Measurements from ENCODE around the gene MTHFD2L. TPM values are rescaled to one million over a fixed set of nuclear protein-coding genes. Genes with fewer than 3 reads are reported as not detected.

Gene MTHFD2L
- total RNA-seq, 1 experiment from 2014 or later, result 34.0 TPM

- no peaks in the 10 kb centered on the region for H3K79me2 ChIP-seq (ENCODE audit: low read length)
- no peaks in the 10 kb centered on the region for H4K20me1 ChIP-seq (ENCODE audit: low read length)
- BruUV-seq (replicated peaks), result no TSS peak
- H3K9me2 ChIP-seq (replicated peaks; ENCODE audit: low read length), result no peaks in the 10 kb centered on the region
- CTCF ChIA-PET, result no interaction called here
- H3K9ac ChIP-seq (ENCODE audit: low read length), result no peak overlapping the region
- peaks cover 5% of the 10 kb centered on the region for H3K9me3 ChIP-seq (ENCODE audit: low read length)
- DNase-seq, result no peak
- no peaks in the 10 kb centered on the region for H3K27me3 ChIP-seq (ENCODE audit: low read length)
- POLR2A ChIA-PET (ENCODE audit: unreplicated experiment), result no interaction called here
- intact Hi-C loops (cut with micrococcal nuclease), result no loop called here
- H3K4me1 ChIP-seq (ENCODE audit: insufficient read depth, low read length), result no peaks in the 10 kb centered on the region
- H3F3A ChIP-seq (ENCODE audit: low read length, unreplicated experiment), result no peaks in the 10 kb centered on the region
- no peak overlapping the region for H3K27ac ChIP-seq (ENCODE audit: low read length)
- no peak for TF ChIP-seq CTCF (conservative IDR thresholded peaks at IDR 0.05; ENCODE audit: low read depth, low read length)
- no peak for TF ChIP-seq EZH2phosphoT487 (IDR thresholded peaks at IDR 0.05; ENCODE audit: borderline replicate concordance, low read length)
- no peak for TF ChIP-seq EZH2 (IDR thresholded peaks at IDR 0.05; ENCODE audit: low read length, unreplicated experiment)
- H3K4me2 ChIP-seq (ENCODE audit: low read length), result no peak overlapping the region
- no peak overlapping the region for H3K4me3 ChIP-seq (ENCODE audit: low read length)
- ATAC-seq, result no peak
- peaks cover 8% of the 10 kb centered on the region; the same call in 1 of the 2 replicates for H3K36me3 ChIP-seq (ENCODE audit: low read depth, low read length)
- no peak overlapping the region for H2AFZ ChIP-seq (ENCODE audit: low read length)
Measured at GRCh38 chr4:74252933-74253332, 95.0 kb downstream of the MTHFD2L start.

GRCh38 chr4:74254386-74254785 lies 96.5 kb downstream of the MTHFD2L start:
- ATAC-seq, result no peak
- no peak overlapping the region for H3K4me2 ChIP-seq (ENCODE audit: low read length)
- H3K27ac ChIP-seq (ENCODE audit: low read length), result no peak overlapping the region
- no peaks in the 10 kb centered on the region for H4K20me1 ChIP-seq (ENCODE audit: low read length)
- ChIA-PET POLR2A (ENCODE audit: unreplicated experiment) (no interaction called here), CTCF (no interaction called here)
- no peaks in the 10 kb centered on the region for H3F3A ChIP-seq (ENCODE audit: low read length, unreplicated experiment)
- TF ChIP-seq EZH2phosphoT487 (IDR thresholded peaks at IDR 0.05; ENCODE audit: borderline replicate concordance, low read length) (no peak), CTCF (conservative IDR thresholded peaks at IDR 0.05; ENCODE audit: low read depth, low read length) (no peak), EZH2 (IDR thresholded peaks at IDR 0.05; ENCODE audit: low read length, unreplicated experiment) (no peak)
- peaks cover 8% of the 10 kb centered on the region; the same call in 1 of the 2 replicates for H3K36me3 ChIP-seq (ENCODE audit: low read depth, low read length)
- no TSS peak for BruUV-seq (replicated peaks)
- H3K27me3 ChIP-seq (ENCODE audit: low read length), result no peaks in the 10 kb centered on the region
- H2AFZ ChIP-seq (ENCODE audit: low read length), result no peak overlapping the region
- no peaks in the 10 kb centered on the region; the same call in 1 of the 2 replicates for H3K4me1 ChIP-seq (ENCODE audit: insufficient read depth, low read length)
- H3K9ac ChIP-seq (ENCODE audit: low read length), result no peak overlapping the region
- H3K79me2 ChIP-seq (ENCODE audit: low read length), result no peaks in the 10 kb centered on the region
- no peak for DNase-seq
- H3K9me3 ChIP-seq (ENCODE audit: low read length), result peaks cover 5% of the 10 kb centered on the region
- H3K4me3 ChIP-seq (ENCODE audit: low read length), result no peak overlapping the region
- H3K9me2 ChIP-seq (replicated peaks; ENCODE audit: low read length), result no peaks in the 10 kb centered on the region
- intact Hi-C loops (cut with micrococcal nuclease), result no loop called here

- H3K9me3 ChIP-seq (ENCODE audit: low read length), result peaks cover 5% of the 10 kb centered on the region
- H4K20me1 ChIP-seq (ENCODE audit: low read length), result no peaks in the 10 kb centered on the region
- no peaks in the 10 kb centered on the region for H3K79me2 ChIP-seq (ENCODE audit: low read length)
- H2AFZ ChIP-seq (ENCODE audit: low read length), result no peak overlapping the region
- no peaks in the 10 kb centered on the region for H3F3A ChIP-seq (ENCODE audit: low read length, unreplicated experiment)
- no TSS peak for BruUV-seq (replicated peaks)
- H3K36me3 ChIP-seq (ENCODE audit: low read depth, low read length), result peaks cover 8% of the 10 kb centered on the region; the same call in 1 of the 2 replicates
- no peak overlapping the region for H3K4me2 ChIP-seq (ENCODE audit: low read length)
- no peak for TF ChIP-seq EZH2phosphoT487 (IDR thresholded peaks at IDR 0.05; ENCODE audit: borderline replicate concordance, low read length)
- TF ChIP-seq CTCF (conservative IDR thresholded peaks at IDR 0.05; ENCODE audit: low read depth, low read length), result no peak
- TF ChIP-seq EZH2 (IDR thresholded peaks at IDR 0.05; ENCODE audit: low read length, unreplicated experiment), result no peak
- DNase-seq (no peak), ATAC-seq (no peak)
- ChIA-PET CTCF (interaction anchor here (0.7 kb wide), 1 partner anchor 368 kb away, joined by 4 read pairs; no protein-coding TSS in a partner anchor), POLR2A (ENCODE audit: unreplicated experiment) (interaction anchor here (0.7 kb wide), 1 partner anchor 66 kb away, joined by 36 read pairs; no protein-coding TSS in a partner anchor)
- H3K9me2 ChIP-seq (replicated peaks; ENCODE audit: low read length), result no peaks in the 10 kb centered on the region
- H3K27ac ChIP-seq (ENCODE audit: low read length), result no peak overlapping the region
- no peak overlapping the region for H3K4me3 ChIP-seq (ENCODE audit: low read length)
- intact Hi-C loops (cut with micrococcal nuclease), result no loop called here
- H3K27me3 ChIP-seq (ENCODE audit: low read length), result no peaks in the 10 kb centered on the region
- no peak overlapping the region for H3K9ac ChIP-seq (ENCODE audit: low read length)
- H3K4me1 ChIP-seq (ENCODE audit: insufficient read depth, low read length), result no peaks in the 10 kb centered on the region; the same call in 1 of the 2 replicates
Measured at GRCh38 chr4:74255096-74255495, 97.2 kb downstream of the MTHFD2L start.

Data from PC-3 (cell line).